HG03575 (cell line): ENCODE data around the gene LINC01488.

Experiments used
- ATAC-seq: cut with Tn5 transposase; IDR thresholded peaks from one replicate; pipeline ENCODE4 v1.9.1; 2021; ENCODE audit not compliant: unreplicated experiment, insufficient number of reproducible peaks, low FRiP score; ENCODE audit errors: extremely low read depth

The LINC01488 gene

GRCh38 chr11:69537855-69538640 is 56.6 kb downstream of the LINC01488 start:
- no peak for ATAC-seq

GRCh38 chr11:69538854-69539253 is 57.4 kb downstream of the LINC01488 start:
- ATAC-seq, result no peak

- ATAC-seq, result no peak
Measured at GRCh38 chr11:69539416-69540117, 58.1 kb downstream of the LINC01488 start.

- ATAC-seq, result no peak
Measured at GRCh38 chr11:69540118-69541000, 58.9 kb downstream of the LINC01488 start.

- no peak for ATAC-seq
Measured at GRCh38 chr11:69541001-69541285, 59.5 kb downstream of the LINC01488 start.

GRCh38 chr11:69541501-69542313 is 60.2 kb downstream of the LINC01488 start:
- ATAC-seq, result no peak

GRCh38 chr11:69542314-69543168 is 61.1 kb downstream of the LINC01488 start:
- ATAC-seq, result no peak
